NB4 (cell line): Measurements from ENCODE around the gene IL17D.
"Not testable (repeated sequence)": the region's sequence is repeated elsewhere in the genome, so short reads cannot be mapped to it uniquely, and the experiment has no call there.

Experiments used
- DNase-seq: peaks from one replicate; pipeline ENCODE4 v3.0.0; 2010; ENCODE audit warnings: low read depth
- H3K4me3 ChIP-seq: one replicate; pipeline ENCODE4 v1.5.1; 2011; ENCODE audit warnings: mild to moderate bottlenecking, low read depth, low read length, moderate library complexity
- MYC ChIP-seq: IDR thresholded peaks from 2 replicates; pipeline ENCODE4 v1.6.1; 2011; ENCODE audit warnings: low read depth, low read length
- POLR2A ChIP-seq: IDR thresholded peaks from 2 replicates; pipeline ENCODE4 v1.6.1; 2011; ENCODE audit warnings: mild to moderate bottlenecking; ENCODE audit not compliant: insufficient read length; ENCODE audit errors: extremely low read depth
- TF ChIP-seq, protein P1 (sequence below): IDR thresholded peaks from one replicate; pipeline ENCODE4 v1.5.1; 2012; ENCODE audit warnings: low read depth, low read length
- TF ChIP-seq, protein P2 (sequence below): IDR thresholded peaks from 2 replicates; pipeline ENCODE4 v1.6.1; 2011; ENCODE audit warnings: low read depth, low read length

Gene IL17D

DNA sequence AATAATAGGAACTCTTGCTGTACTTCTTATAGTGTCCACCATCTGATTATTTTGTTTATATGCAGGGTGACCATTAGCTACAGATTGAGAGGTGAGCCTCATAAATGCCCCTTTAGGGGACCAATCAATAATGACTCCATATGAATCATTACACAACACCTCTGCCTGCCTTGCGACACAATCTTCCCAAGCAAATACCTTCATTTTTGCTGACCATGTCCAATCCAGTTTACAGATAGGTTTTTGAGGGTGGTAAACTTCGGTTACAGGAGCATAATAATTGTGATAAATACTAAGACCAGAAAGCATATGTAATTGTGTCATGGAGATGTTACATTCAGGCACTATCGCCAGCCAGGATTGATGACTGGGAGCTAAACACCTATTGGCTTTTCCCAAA, 23.6 kb upstream of the IL17D start:
- H3K4me3 ChIP-seq: no peak overlapping the region
- no peak for DNase-seq
- TF ChIP-seq POLR2A (no peak), MYC (no peak)
- TF ChIP-seq, protein P1, sequence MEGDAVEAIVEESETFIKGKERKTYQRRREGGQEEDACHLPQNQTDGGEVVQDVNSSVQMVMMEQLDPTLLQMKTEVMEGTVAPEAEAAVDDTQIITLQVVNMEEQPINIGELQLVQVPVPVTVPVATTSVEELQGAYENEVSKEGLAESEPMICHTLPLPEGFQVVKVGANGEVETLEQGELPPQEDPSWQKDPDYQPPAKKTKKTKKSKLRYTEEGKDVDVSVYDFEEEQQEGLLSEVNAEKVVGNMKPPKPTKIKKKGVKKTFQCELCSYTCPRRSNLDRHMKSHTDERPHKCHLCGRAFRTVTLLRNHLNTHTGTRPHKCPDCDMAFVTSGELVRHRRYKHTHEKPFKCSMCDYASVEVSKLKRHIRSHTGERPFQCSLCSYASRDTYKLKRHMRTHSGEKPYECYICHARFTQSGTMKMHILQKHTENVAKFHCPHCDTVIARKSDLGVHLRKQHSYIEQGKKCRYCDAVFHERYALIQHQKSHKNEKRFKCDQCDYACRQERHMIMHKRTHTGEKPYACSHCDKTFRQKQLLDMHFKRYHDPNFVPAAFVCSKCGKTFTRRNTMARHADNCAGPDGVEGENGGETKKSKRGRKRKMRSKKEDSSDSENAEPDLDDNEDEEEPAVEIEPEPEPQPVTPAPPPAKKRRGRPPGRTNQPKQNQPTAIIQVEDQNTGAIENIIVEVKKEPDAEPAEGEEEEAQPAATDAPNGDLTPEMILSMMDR: no peak
- TF ChIP-seq, protein P2, sequence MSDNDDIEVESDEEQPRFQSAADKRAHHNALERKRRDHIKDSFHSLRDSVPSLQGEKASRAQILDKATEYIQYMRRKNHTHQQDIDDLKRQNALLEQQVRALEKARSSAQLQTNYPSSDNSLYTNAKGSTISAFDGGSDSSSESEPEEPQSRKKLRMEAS: no peak

DNA sequence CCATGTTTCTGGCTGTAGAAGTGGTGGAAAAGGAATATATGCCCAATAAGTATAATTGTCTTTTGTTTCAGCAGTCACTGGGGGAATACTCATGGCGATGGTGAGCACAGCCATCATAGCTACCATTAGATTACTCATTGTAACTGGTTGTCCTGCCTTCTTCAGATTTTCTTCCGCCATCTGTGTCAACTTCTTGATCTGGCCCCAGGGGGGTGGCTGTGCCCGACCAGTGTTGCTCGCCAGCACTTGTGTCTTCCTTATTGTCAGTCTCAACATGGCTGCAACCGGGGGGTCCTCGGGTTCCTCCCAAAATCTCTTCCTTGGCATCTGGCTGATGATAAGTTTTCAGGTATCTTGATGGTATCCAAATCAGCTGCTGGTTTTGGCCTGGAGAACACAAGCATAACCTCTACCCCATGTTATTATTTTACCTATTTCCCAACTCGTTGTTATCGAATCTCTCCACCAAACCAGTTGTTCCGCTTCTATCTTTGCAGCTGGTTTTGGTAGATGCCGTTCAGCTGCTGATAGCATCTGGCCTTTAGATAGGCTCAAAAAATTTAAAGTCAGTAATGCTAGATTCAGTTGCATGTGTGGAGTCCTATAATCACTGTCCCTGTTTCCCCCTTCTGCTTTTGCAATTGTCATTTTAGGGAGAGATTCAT, 23.0 kb upstream of the IL17D start:
- no peak overlapping the region for H3K4me3 ChIP-seq
- TF ChIP-seq, protein P2: no peak
- DNase-seq: no peak

DNA sequence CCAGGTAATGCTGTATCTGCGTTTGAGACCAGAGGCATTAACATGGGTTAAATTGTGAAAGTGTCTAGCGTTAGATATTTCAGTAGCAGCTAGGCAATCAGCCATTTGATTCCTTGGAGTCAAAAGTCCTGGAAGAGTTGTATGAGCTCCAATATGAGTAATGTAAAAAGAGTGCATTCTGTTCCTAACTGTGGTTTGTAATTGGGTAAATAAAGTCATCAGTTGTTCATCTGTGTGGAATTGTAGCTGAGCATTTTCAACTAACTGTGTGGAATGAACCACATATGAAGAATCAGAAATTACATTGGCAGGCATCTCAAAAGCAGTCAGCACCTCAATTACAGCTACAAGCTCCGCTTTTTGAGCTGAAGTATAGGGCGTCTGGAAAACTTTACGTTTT, 22.0 kb upstream of the IL17D start:
- not testable (repeated sequence) for DNase-seq, H3K4me3 ChIP-seq

DNA sequence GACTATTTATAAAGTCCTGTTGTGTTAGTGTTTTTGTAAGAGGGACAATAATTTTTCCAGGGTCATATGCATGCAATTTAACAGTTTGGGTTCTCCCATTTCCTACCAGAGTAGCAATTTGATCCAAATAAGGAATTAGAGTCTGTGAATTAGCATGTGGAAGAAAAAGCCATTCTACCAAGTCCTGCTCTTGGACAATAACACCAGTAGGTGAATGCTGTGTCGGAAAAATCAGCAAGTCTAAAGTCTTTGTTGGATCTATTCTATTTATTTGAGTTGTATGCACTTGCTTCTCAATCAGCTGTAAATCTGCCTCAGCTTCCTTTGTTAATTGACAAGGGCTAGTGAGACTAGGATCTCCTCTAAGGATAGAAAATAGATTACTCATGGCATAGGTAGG, 21.4 kb upstream of the IL17D start:
- DNase-seq: no peak
- TF ChIP-seq MYC: no peak
- TF ChIP-seq POLR2A: no peak
- TF ChIP-seq, protein P2: no peak
- TF ChIP-seq, protein P1: no peak
- H3K4me3 ChIP-seq: no peak overlapping the region

DNA sequence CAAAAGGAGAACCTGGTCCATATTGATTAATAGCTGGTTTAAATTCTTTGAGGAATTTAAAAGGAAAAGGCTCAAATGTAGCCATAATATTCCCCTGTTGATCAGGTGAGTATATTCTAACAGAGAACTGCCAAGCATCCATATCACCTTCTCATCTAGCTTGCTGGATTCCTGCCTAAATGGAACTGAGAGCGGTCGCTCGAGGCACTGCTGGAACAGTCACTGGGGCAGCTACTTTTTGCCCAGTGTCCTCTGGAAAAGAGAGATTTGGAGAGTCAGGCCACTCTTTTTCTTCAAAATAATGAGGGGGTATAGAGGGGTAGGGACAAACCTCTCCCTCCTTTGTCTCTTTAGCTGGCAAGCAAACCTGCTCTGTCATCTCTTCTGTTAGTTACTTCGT, 19.5 kb upstream of the IL17D start:
- no peak for DNase-seq
- H3K4me3 ChIP-seq: no peak overlapping the region
- TF ChIP-seq, protein P2: no peak
- TF ChIP-seq, protein P1: no peak
- TF ChIP-seq POLR2A (no peak), MYC (no peak)

DNA sequence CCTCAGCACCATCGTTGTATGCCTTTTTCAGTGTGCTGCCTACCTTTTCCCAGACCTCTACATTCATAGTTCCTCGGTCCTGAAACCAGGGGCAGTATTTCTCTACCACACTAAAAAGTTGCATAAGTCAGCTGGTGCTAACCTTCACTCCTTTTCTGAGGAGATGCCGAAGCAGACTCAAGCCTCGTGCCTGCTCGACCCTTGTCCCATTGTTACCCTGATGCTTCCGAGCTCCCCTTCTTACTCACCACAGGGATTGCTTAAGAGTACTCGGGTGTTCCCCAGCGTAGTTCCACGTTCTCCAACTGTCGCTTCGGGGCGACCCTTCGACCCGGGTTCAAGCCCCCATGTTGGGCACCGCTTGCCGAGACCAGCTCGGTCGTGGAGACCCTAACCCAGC, 19.0 kb upstream of the IL17D start:
- DNase-seq: peak; percentile 84
- no peak overlapping the region for H3K4me3 ChIP-seq
- no peak for TF ChIP-seq POLR2A
- TF ChIP-seq, protein P2: 0 out of 2 replicates have a peak, but pooled peaks have one; percentile 51

DNA sequence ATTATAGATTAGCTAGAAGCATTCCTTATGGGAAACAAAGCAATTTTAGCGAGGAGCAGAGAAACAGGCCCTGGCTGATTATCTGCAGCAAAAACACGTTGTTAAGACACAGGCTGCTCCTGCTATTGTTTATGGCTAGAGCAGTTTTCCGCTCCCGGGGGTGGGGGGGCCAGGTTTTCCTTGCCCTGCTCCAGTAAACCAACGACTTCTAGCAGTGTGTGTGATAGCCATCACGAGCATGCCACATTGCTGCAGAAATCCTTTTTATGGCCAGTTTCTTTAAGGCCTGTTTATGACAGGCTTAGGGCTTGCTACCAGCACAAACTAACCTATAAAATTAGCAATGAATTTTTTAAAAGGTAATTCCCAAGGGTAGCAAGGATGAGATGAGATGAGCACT, 18.4 kb upstream of the IL17D start:
- no peak for DNase-seq
- H3K4me3 ChIP-seq: no peak overlapping the region
- TF ChIP-seq POLR2A (no peak), MYC (no peak)
- TF ChIP-seq, protein P1: no peak
- TF ChIP-seq, protein P2: no peak

DNA sequence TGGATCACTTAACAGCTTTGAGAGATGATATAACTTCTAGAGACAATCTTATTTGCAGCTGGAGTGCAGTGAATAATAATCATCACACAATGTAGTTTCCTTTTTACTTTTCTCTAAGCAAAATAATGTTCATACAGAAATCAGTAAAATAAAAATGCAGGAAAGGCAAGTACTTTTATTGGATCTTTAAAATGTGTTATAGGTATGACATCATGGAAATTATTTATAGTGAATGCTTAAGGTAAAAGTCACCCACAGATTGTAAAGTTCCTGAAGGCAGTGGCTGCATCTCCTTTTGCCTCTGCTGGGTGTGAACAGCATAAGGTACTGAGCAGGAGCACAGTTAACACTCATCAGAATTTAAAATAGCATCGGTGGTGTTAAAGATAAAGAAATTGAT, 17.3 kb upstream of the IL17D start:
- H3K4me3 ChIP-seq: no peak overlapping the region
- DNase-seq: no peak
- TF ChIP-seq, protein P2: no peak
- TF ChIP-seq, protein P1: no peak
- TF ChIP-seq POLR2A (no peak), MYC (no peak)
